ENCODE measurements around the gene ABCA7.

ABCA7 gene

DNA sequence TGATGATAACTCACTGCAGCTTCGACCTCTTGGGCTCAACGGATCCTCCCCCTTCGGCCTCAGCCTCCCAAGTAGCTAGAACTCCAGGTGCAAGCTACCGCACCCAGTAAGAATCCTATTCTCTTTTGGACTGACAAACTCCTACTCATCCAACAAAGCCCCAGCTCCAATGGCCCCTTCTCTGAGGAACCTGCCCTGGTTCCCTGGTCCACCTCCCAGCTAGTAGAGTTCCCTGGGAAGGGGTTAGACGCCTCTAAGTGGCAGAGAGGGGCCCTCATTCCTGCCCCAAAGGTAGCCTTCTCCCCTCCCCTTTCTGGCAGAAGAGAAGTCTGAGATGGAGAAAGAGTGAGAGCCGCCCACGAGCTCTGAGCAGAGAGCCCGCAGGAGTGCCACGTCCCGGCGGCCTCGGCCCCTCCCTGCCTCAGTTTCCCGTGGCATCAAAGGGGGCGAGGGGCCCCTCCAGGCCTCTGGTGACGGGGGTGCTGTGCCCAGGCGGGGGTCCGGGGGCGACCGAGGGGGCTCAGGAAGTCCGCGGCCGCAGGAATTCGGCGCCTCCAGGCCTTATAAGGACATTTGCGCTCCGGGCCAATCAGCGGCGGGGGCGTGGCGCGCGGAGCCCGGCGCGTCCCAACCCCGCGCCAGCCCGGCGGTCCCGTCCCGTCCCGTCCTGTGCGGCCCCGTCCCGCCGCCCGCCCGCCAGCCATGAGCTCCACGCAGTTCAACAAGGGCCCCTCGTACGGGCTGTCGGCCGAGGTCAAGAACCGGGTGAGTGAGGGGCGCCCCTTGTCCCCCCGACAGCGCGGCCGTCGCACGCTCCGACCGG lies 13.7 kb upstream of the ABCA7 start, which contains the start of gene CNN2:
Gene CNN2 (plus strand): TSS at position 649 of the 823 bp plus-strand sequence. CDS start 54 bp downstream, at position 703.
- TF ChIP-seq, protein P1, sequence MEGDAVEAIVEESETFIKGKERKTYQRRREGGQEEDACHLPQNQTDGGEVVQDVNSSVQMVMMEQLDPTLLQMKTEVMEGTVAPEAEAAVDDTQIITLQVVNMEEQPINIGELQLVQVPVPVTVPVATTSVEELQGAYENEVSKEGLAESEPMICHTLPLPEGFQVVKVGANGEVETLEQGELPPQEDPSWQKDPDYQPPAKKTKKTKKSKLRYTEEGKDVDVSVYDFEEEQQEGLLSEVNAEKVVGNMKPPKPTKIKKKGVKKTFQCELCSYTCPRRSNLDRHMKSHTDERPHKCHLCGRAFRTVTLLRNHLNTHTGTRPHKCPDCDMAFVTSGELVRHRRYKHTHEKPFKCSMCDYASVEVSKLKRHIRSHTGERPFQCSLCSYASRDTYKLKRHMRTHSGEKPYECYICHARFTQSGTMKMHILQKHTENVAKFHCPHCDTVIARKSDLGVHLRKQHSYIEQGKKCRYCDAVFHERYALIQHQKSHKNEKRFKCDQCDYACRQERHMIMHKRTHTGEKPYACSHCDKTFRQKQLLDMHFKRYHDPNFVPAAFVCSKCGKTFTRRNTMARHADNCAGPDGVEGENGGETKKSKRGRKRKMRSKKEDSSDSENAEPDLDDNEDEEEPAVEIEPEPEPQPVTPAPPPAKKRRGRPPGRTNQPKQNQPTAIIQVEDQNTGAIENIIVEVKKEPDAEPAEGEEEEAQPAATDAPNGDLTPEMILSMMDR (IDR thresholded peaks at IDR 0.05; ENCODE audit: low read length, missing control alignments), result no peak
- H3K4me3 ChIP-seq (replicated peaks; ENCODE audit: low read depth, low read length), result peak within 1 kb of the TSS; percentile 99
- DNase-seq (ENCODE audit: low read depth), result peak; percentile 81

DNA sequence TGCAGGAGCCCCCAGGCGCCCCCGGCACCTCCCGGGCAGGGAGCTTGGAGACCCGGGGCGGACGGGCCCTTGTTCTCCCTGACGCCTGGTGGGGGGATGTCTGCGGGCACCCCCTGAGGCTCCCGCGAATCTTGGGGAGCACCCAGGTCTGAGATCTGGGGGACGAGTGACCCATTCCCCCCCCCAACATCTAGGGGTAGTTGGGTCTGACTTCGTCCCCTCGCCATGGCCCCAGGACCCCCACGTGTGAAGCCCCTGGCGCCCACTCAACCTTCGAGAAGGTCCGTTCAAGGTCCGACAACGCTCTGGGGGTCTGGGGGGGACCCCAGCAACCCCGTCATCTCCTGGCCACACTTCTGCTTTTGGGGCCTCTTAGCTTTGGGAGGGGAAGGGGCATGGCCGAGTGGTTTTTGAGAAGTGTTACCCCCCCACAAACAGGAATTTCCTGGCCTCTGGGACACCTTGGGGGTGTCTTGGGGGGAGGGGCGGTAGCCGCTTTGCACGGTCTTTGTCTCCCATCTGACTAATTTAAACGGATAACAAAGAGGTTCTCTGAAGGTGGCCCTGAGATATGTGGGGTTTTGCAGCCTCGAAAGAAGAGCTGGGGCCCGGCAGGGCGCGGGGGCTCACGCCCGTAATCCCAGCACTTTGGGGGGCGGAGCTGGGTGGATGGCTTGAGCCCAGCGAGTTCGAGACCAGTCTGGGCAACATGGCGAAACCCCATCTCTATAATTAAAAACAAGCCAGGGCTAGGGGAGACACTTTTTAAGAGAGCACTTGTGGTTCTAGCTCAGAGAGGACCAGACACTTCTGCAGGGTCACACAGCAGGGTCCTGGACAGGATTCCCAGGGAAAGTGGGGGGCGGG lies 12.9 kb upstream of the ABCA7 start:
- peak; percentile 45 for DNase-seq (ENCODE audit: low read depth)
- TF ChIP-seq, protein P1 (IDR thresholded peaks at IDR 0.05; ENCODE audit: low read length, missing control alignments), result no peak

DNA sequence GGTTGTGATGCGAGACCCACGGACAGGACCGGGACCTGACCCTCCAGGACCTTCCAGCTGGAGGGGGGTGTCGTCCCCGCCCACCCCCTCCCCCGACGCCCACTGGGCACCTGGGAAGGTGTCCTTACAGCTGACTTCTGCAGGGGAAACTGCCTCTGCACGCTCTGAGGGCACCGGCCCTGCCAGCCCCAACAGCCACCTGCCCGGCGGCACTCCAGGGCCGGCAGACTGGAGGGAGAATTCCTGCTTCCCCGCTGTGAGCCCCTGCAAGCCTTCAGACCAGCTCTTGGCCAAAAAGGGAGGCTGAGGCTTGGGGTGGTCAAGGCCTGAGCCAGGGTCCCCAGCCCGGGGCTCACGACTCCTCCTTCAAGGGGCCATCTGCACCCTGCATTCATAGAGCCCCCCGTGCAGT lies 12.3 kb upstream of the ABCA7 start:
- H3K4me3 ChIP-seq (replicated peaks; ENCODE audit: low read depth, low read length), result peak overlapping the region; percentile 99
- TF ChIP-seq, protein P1 (IDR thresholded peaks at IDR 0.05; ENCODE audit: low read length, missing control alignments), result no peak
- no peak for DNase-seq (ENCODE audit: low read depth)

More for the DNA sequence above, 12.9 kb upstream of the ABCA7 start:
- peak overlapping the region; percentile 99 for H3K4me3 ChIP-seq (replicated peaks; ENCODE audit: low read depth, low read length)

DNA sequence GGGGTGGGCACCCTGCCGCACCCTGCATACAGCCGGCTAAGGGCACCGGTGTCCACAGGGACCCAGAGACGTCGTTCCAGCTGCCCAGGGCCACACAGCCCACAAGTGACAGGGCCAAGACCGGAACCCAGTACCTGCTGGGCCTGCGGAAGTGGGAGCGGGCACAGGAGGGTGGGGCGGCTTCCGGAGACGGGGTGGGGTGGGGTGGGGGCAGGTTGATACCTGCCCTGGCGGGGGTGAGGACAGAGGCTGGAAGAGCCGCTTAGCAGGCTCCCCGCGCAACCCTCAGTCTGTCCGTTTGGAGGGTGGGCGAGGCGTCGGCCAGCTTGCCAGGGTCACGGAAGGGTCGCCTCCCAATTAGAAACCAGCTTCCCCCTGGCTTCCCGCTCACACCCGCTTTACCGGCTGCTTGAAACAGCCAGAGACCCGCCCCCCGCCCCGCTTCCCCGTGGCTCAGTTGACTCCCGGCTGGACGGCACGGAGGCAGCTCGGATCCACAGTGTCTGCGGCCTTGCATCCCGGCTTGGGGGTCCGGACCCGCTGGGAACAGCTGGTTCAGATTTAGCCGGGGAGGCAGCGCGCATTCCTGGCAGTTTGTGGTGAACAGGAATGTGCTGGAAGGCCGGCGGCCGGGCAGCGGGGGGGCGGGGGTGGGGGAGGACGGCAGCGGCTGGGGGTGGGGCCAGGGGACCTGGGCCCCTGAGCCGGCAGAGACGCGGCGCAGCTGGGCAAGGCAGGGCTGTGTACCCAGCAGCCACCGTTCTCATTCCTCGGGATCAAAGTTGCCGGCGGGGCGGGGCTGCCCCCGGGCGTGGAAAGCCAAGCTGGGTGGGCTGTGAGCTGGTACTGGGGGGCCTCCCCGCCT lies 11.6 kb upstream of the ABCA7 start:
- DNase-seq (ENCODE audit: low read depth), result peak; percentile 94
- H3K4me3 ChIP-seq (replicated peaks; ENCODE audit: low read depth, low read length), result peak overlapping the region; percentile 99
- TF ChIP-seq, protein P1 (IDR thresholded peaks at IDR 0.05; ENCODE audit: low read length, missing control alignments), result no peak

DNA sequence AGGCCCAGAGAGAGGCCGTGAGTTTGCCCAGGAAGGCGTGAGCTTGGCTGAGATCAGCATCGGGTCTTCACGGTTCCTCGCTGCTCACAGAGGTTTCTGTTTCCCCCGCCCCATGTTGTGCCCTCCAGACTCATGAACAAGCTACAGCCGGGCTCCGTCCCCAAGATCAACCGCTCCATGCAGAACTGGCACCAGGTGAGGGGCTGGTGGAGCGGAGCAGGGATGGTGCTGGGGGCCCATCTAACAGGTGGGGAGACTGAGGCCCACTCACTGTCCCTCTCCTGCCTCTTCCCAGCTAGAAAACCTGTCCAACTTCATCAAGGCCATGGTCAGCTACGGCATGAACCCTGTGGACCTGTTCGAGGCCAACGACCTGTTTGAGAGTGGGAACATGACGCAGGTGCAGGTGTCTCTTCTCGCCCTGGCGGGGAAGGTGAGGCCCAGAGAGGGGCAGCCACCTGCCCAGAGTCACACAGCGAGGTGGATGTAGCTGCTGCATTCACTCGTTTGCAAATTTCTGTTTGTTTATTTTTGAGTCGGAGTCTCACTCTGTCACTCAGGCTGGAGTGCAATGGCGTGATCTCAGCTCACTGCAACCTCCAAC lies 7.5 kb upstream of the ABCA7 start:
- TF ChIP-seq, protein P1 (IDR thresholded peaks at IDR 0.05; ENCODE audit: low read length, missing control alignments), result no peak
- DNase-seq (ENCODE audit: low read depth), result no peak
- H3K4me3 ChIP-seq (replicated peaks; ENCODE audit: low read depth, low read length), result no peak overlapping the region
